ENCODE data around the gene PCDHB14. TPM values are rescaled to one million over a fixed set of nuclear protein-coding genes. Genes with fewer than 3 reads are reported as not detected.
A peak's percentile ranks its signal among the peaks of the same experiment; 100 is the strongest.
"Not testable (repeated sequence)": the region's sequence is repeated elsewhere in the genome, so short reads cannot be mapped to it uniquely, and the experiment has no call there.

Gene PCDHB14
- polyA plus RNA-seq (2012; ENCODE audit: missing spikeins), result not detected

- DNase-seq (ENCODE audit: insufficient read length), result no peak
- FAIRE-seq, result no peak
- TF ChIP-seq TAF1 (IDR thresholded peaks at IDR 0.05; ENCODE audit: borderline replicate concordance, low read depth, low read length) (no peak), POLR2A (IDR thresholded peaks at IDR 0.05; ENCODE audit: low read depth, low read length) (no peak), POLR2AphosphoS5 (IDR thresholded peaks at IDR 0.05; ENCODE audit: low read depth, low read length) (no peak)
Observed at GRCh38 chr5:141223112-141223783, at the start of gene PCDHB14. Gene PCDHB14 (plus strand): TSS chr5:141223343. CDS start chr5:141223506, 163 bp downstream.

- not testable (repeated sequence) for DNase-seq (ENCODE audit: insufficient read length); FAIRE-seq
Observed at GRCh38 chr5:141174291-141175104, 48.6 kb upstream of the PCDHB14 start.

GRCh38 chr5:141175933-141176332 is 47.2 kb upstream of the PCDHB14 start:
- TF ChIP-seq POLR2A (IDR thresholded peaks at IDR 0.05; ENCODE audit: low read depth, low read length), result no peak
- no peak for TF ChIP-seq POLR2AphosphoS5 (IDR thresholded peaks at IDR 0.05; ENCODE audit: low read depth, low read length)
- TF ChIP-seq TAF1 (IDR thresholded peaks at IDR 0.05; ENCODE audit: borderline replicate concordance, low read depth, low read length), result no peak
- DNase-seq (ENCODE audit: insufficient read length) (no peak), FAIRE-seq (no peak)

GRCh38 chr5:141177577-141178191 is 45.5 kb upstream of the PCDHB14 start, which contains the start of gene PCDHB8:
Gene PCDHB8 (plus strand): TSS chr5:141177790. CDS start chr5:141178035, 245 bp downstream.
- DNase-seq (ENCODE audit: insufficient read length), result not testable (repeated sequence)
- peak; percentile 24 for FAIRE-seq

GRCh38 chr5:141179371-141179770 is 43.8 kb upstream of the PCDHB14 start:
- not testable (repeated sequence) for DNase-seq (ENCODE audit: insufficient read length); FAIRE-seq

GRCh38 chr5:141179876-141180275 is 43.3 kb upstream of the PCDHB14 start:
- DNase-seq (ENCODE audit: insufficient read length); FAIRE-seq: not testable (repeated sequence)

GRCh38 chr5:141180313-141180712 is 42.8 kb upstream of the PCDHB14 start:
- TF ChIP-seq TAF1 (IDR thresholded peaks at IDR 0.05; ENCODE audit: borderline replicate concordance, low read depth, low read length) (no peak), POLR2A (IDR thresholded peaks at IDR 0.05; ENCODE audit: low read depth, low read length) (no peak), POLR2AphosphoS5 (IDR thresholded peaks at IDR 0.05; ENCODE audit: low read depth, low read length) (no peak)
- DNase-seq (ENCODE audit: insufficient read length) (no peak), FAIRE-seq (no peak)

GRCh38 chr5:141182248-141182647 is 40.9 kb upstream of the PCDHB14 start, which contains the start of gene PCDHB16:
Gene PCDHB16 (plus strand): TSS chr5:141182387. CDS start chr5:141182560, 173 bp downstream.
- no peak for DNase-seq (ENCODE audit: insufficient read length)

GRCh38 chr5:141184117-141184855 is 38.9 kb upstream of the PCDHB14 start:
- FAIRE-seq, result not testable (repeated sequence)

More at GRCh38 chr5:141182248-141182647, 40.9 kb upstream of the PCDHB14 start, which contains the start of gene PCDHB16:
- no peak for TF ChIP-seq POLR2AphosphoS5 (IDR thresholded peaks at IDR 0.05; ENCODE audit: low read depth, low read length)
- TF ChIP-seq POLR2A (IDR thresholded peaks at IDR 0.05; ENCODE audit: low read depth, low read length), result no peak
- TF ChIP-seq TAF1 (IDR thresholded peaks at IDR 0.05; ENCODE audit: borderline replicate concordance, low read depth, low read length), result no peak
- FAIRE-seq, result no peak

GRCh38 chr5:141186897-141187512 is 36.1 kb upstream of the PCDHB14 start, which contains the start of gene PCDHB9:
Gene PCDHB9 (plus strand): TSS chr5:141187161. CDS start chr5:141187319, 158 bp downstream.
- FAIRE-seq, result no peak
- no peak for DNase-seq (ENCODE audit: insufficient read length)
- TF ChIP-seq POLR2A (IDR thresholded peaks at IDR 0.05; ENCODE audit: low read depth, low read length), result no peak
- TF ChIP-seq POLR2AphosphoS5 (IDR thresholded peaks at IDR 0.05; ENCODE audit: low read depth, low read length), result no peak
- TF ChIP-seq TAF1 (IDR thresholded peaks at IDR 0.05; ENCODE audit: borderline replicate concordance, low read depth, low read length), result no peak

More at GRCh38 chr5:141184117-141184855, 38.9 kb upstream of the PCDHB14 start:
- not testable (repeated sequence) for DNase-seq (ENCODE audit: insufficient read length)

GRCh38 chr5:141188682-141189081 is 34.5 kb upstream of the PCDHB14 start:
- DNase-seq (ENCODE audit: insufficient read length); FAIRE-seq: not testable (repeated sequence)

- DNase-seq (ENCODE audit: insufficient read length); FAIRE-seq: not testable (repeated sequence)
Observed at GRCh38 chr5:141189131-141189530, 34.0 kb upstream of the PCDHB14 start.
